ENCODE data around the gene LRRK1. TPM values are rescaled to one million over a fixed set of nuclear protein-coding genes. Genes with fewer than 3 reads are reported as not detected.

The LRRK1 gene, protein sequence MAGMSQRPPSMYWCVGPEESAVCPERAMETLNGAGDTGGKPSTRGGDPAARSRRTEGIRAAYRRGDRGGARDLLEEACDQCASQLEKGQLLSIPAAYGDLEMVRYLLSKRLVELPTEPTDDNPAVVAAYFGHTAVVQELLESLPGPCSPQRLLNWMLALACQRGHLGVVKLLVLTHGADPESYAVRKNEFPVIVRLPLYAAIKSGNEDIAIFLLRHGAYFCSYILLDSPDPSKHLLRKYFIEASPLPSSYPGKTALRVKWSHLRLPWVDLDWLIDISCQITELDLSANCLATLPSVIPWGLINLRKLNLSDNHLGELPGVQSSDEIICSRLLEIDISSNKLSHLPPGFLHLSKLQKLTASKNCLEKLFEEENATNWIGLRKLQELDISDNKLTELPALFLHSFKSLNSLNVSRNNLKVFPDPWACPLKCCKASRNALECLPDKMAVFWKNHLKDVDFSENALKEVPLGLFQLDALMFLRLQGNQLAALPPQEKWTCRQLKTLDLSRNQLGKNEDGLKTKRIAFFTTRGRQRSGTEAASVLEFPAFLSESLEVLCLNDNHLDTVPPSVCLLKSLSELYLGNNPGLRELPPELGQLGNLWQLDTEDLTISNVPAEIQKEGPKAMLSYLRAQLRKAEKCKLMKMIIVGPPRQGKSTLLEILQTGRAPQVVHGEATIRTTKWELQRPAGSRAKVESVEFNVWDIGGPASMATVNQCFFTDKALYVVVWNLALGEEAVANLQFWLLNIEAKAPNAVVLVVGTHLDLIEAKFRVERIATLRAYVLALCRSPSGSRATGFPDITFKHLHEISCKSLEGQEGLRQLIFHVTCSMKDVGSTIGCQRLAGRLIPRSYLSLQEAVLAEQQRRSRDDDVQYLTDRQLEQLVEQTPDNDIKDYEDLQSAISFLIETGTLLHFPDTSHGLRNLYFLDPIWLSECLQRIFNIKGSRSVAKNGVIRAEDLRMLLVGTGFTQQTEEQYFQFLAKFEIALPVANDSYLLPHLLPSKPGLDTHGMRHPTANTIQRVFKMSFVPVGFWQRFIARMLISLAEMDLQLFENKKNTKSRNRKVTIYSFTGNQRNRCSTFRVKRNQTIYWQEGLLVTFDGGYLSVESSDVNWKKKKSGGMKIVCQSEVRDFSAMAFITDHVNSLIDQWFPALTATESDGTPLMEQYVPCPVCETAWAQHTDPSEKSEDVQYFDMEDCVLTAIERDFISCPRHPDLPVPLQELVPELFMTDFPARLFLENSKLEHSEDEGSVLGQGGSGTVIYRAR (N-terminal part only)
- 0.90 TPM for polyA plus RNA-seq (2013, experiment 1 of 2)
- polyA plus RNA-seq (2013, experiment 2 of 2) = 1.6 TPM

- under 1% methylated on average over 87 of the region's 87 CpGs for WGBS
- no peaks in the 10 kb centered on the region for H3K9me3 ChIP-seq (ENCODE audit: insufficient read depth, low read depth, low read length)
- no peak within 1 kb of the TSS for H3K27ac ChIP-seq (ENCODE audit: low read depth, low read length)
- H3K4me3 ChIP-seq (ENCODE audit: low read length) = peak within 1 kb of the TSS; percentile 51
- H3K4me1 ChIP-seq (ENCODE audit: insufficient read depth, low read length) = no peaks in the 10 kb centered on the region
- H3K9ac ChIP-seq (ENCODE audit: low read depth, low read length) = no peak within 1 kb of the TSS; the same call in 1 of the 2 replicates
- H3K36me3 ChIP-seq (ENCODE audit: insufficient read depth, low read length) = no peaks in the 10 kb centered on the region
- H3K27me3 ChIP-seq (ENCODE audit: insufficient read depth, low read length) = peaks cover 71% of the 10 kb centered on the region
Observed at GRCh38 chr15:100918690-100919480, at the start of gene LRRK1. TSS of gene LRRK1 (plus strand) at chr15:100919357. CDS start at chr15:100924633, 5,276 bp downstream.

- H3K27ac ChIP-seq (ENCODE audit: low read depth, low read length) = no peak overlapping the region
- no peaks in the 10 kb centered on the region for H3K36me3 ChIP-seq (ENCODE audit: insufficient read depth, low read length)
- no peaks in the 10 kb centered on the region for H3K9me3 ChIP-seq (ENCODE audit: insufficient read depth, low read depth, low read length)
- no peak overlapping the region for H3K9ac ChIP-seq (ENCODE audit: low read depth, low read length)
- H3K27me3 ChIP-seq (ENCODE audit: insufficient read depth, low read length) = peaks cover 37% of the 10 kb centered on the region
- no peak overlapping the region for H3K4me3 ChIP-seq (ENCODE audit: low read length)
- no peaks in the 10 kb centered on the region for H3K4me1 ChIP-seq (ENCODE audit: insufficient read depth, low read length)
- WGBS = 49% methylated on average over 2 of the region's 2 CpGs
Observed at GRCh38 chr15:100873029-100873677, 46.0 kb upstream of the LRRK1 start.

DNA sequence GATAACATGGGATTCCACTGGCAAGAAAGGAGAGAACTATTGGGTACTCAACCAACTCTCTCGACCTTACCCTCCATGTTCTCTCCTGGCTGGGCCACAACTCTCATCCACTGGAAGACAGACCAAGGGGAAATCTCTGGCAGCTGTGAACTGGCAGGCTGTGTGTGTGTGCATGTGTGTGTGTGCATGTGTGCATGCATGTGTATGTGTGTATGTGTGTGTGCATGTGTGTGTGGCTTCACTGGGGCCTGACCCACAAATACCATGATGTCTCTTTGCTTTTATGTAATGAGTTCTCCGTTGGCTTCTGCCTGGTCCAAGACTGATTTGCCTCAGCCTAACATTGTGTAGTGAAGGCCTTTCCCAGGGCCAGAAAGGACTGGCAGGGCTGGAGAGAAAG, 43.7 kb upstream of the LRRK1 start:
- 82% methylated on average over 2 of the region's 2 CpGs for WGBS
- Histone ChIP-seq H3K27me3 (ENCODE audit: insufficient read depth, low read length) (peaks cover 60% of the 10 kb centered on the region), H3K9me3 (ENCODE audit: insufficient read depth, low read depth, low read length) (no peaks in the 10 kb centered on the region), H3K27ac (ENCODE audit: low read depth, low read length) (no peak overlapping the region), H3K9ac (ENCODE audit: low read depth, low read length) (no peak overlapping the region), H3K4me3 (ENCODE audit: low read length) (no peak overlapping the region), H3K36me3 (ENCODE audit: insufficient read depth, low read length) (no peaks in the 10 kb centered on the region), H3K4me1 (ENCODE audit: insufficient read depth, low read length) (peaks cover 7% of the 10 kb centered on the region; the same call in 1 of the 2 replicates)

DNA sequence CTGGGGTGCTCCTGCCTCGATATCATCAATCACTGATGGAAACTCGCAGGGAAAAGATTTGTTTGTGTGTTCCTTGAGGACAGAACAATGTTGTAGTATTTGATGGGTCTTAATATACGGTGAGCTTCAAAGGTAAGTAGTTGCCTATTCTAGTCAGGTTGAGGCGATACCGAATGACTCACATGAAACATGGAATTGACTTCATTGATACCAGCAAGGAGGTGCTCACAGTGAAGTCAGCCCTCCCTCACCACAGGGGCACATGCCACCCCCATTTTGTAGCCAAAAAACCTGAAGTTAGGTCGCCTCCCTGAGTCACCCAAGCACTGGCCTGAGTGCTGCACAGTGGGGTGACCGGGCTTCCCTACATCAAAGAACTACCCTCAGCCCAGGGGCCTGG, 43.2 kb upstream of the LRRK1 start:
- no peak overlapping the region for H3K9ac ChIP-seq (ENCODE audit: low read depth, low read length)
- no peaks in the 10 kb centered on the region for H3K9me3 ChIP-seq (ENCODE audit: insufficient read depth, low read depth, low read length)
- peaks cover 65% of the 10 kb centered on the region for H3K27me3 ChIP-seq (ENCODE audit: insufficient read depth, low read length)
- no peaks in the 10 kb centered on the region for H3K36me3 ChIP-seq (ENCODE audit: insufficient read depth, low read length)
- H3K4me3 ChIP-seq (ENCODE audit: low read length) = no peak overlapping the region
- no peak overlapping the region for H3K27ac ChIP-seq (ENCODE audit: low read depth, low read length)
- peaks cover 7% of the 10 kb centered on the region; the same call in 1 of the 2 replicates for H3K4me1 ChIP-seq (ENCODE audit: insufficient read depth, low read length)
- 92% methylated on average over 7 of the region's 7 CpGs for WGBS

DNA sequence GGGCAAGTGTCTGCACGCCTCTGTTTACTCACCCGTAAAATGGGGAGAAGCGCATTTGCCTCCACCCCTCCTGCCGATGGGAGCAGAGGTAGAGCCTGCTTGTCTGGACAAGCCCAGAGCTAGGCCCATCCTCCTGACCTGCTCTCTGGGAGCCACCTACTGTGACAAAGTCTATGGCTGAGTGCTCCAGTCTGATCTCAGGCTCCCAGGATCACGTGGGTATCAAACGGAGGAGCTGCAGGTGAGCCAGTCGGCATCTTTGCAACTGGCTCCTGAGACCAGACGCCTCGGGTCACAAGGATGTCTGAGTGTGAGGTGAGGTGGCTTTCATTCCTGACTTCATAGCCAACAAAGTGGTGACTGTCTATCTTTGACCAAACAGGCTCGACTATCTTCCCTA, 41.6 kb upstream of the LRRK1 start:
- WGBS = 83% methylated on average over 10 of the region's 10 CpGs
- H3K27me3 ChIP-seq (ENCODE audit: insufficient read depth, low read length) = peaks cover 81% of the 10 kb centered on the region
- H3K36me3 ChIP-seq (ENCODE audit: insufficient read depth, low read length) = no peaks in the 10 kb centered on the region
- H3K4me1 ChIP-seq (ENCODE audit: insufficient read depth, low read length) = peaks cover 7% of the 10 kb centered on the region; the same call in 1 of the 2 replicates
- no peak overlapping the region for H3K4me3 ChIP-seq (ENCODE audit: low read length)
- H3K9me3 ChIP-seq (ENCODE audit: insufficient read depth, low read depth, low read length) = no peaks in the 10 kb centered on the region
- H3K27ac ChIP-seq (ENCODE audit: low read depth, low read length) = no peak overlapping the region
- no peak overlapping the region for H3K9ac ChIP-seq (ENCODE audit: low read depth, low read length)

DNA sequence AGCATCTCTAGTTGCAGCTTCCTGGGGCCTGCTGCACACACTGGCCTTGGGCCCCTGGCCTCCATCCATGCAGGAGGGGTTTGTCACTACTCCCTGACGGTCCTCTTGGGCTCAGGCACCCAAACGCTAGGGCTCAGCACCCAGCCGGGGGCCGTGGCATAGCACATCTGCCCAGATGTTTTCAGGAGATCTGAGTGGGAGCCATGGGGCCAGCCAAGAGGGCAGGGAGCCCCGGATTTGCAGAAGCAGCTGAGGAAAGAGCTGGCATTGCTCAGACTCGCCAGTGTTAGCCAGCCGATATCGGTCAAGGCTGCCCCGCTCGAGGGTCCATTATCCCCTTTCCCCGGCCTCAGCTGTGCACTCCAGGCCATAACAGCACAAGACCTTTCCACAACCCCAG, 41.0 kb upstream of the LRRK1 start:
- peaks cover 87% of the 10 kb centered on the region for H3K27me3 ChIP-seq (ENCODE audit: insufficient read depth, low read length)
- WGBS = 78% methylated on average over 11 of the region's 11 CpGs

GRCh38 chr15:100878648-100879047, 40.5 kb upstream of the LRRK1 start:
- 9% methylated on average over 11 of the region's 12 CpGs for WGBS
- no peak overlapping the region for H3K27ac ChIP-seq (ENCODE audit: low read depth, low read length)
- H3K36me3 ChIP-seq (ENCODE audit: insufficient read depth, low read length) = no peaks in the 10 kb centered on the region
- H3K9me3 ChIP-seq (ENCODE audit: insufficient read depth, low read depth, low read length) = no peaks in the 10 kb centered on the region
- peak overlapping the region; percentile 31; the same call in 1 of the 2 replicates for H3K9ac ChIP-seq (ENCODE audit: low read depth, low read length)
- H3K27me3 ChIP-seq (ENCODE audit: insufficient read depth, low read length) = peaks cover 92% of the 10 kb centered on the region
- peaks cover 7% of the 10 kb centered on the region; the same call in 1 of the 2 replicates for H3K4me1 ChIP-seq (ENCODE audit: insufficient read depth, low read length)
- H3K4me3 ChIP-seq (ENCODE audit: low read length) = peak overlapping the region; percentile 60

More for the DNA sequence above, 41.0 kb upstream of the LRRK1 start:
- Histone ChIP-seq H3K4me3 (ENCODE audit: low read length) (peak overlapping the region; percentile 60; the same call in 1 of the 2 replicates), H3K9ac (ENCODE audit: low read depth, low read length) (no peak overlapping the region), H3K27ac (ENCODE audit: low read depth, low read length) (no peak overlapping the region), H3K4me1 (ENCODE audit: insufficient read depth, low read length) (peaks cover 7% of the 10 kb centered on the region; the same call in 1 of the 2 replicates), H3K36me3 (ENCODE audit: insufficient read depth, low read length) (no peaks in the 10 kb centered on the region), H3K9me3 (ENCODE audit: insufficient read depth, low read depth, low read length) (no peaks in the 10 kb centered on the region)

DNA sequence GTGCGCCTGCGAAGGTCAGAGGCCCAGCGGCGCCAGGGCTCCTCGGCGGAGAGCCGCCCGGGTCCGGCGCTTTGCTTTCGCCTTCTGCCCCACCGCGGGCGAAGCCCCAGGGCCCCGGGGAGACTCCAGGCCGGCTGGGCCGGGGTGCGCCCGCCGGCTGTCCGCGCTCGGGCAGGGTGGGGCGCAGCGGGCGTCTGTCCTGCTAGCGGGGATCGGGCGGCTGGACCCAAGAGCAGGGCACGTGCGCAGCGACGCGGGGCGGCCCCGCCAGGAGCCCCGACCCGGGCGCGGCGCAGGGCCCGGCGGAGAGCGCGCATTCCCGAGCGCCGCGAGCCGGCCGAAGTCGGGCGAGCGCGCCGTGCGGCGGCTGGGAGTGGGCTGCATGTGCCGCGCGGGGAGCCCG, 40.1 kb upstream of the LRRK1 start:
- WGBS = 1% methylated on average over 62 of the region's 62 CpGs
- no peak overlapping the region for H3K27ac ChIP-seq (ENCODE audit: low read depth, low read length)
- H3K9ac ChIP-seq (ENCODE audit: low read depth, low read length) = peak overlapping the region; percentile 31; the same call in 1 of the 2 replicates
- H3K4me1 ChIP-seq (ENCODE audit: insufficient read depth, low read length) = peaks cover 7% of the 10 kb centered on the region; the same call in 1 of the 2 replicates
- H3K36me3 ChIP-seq (ENCODE audit: insufficient read depth, low read length) = no peaks in the 10 kb centered on the region
- peak overlapping the region; percentile 60 for H3K4me3 ChIP-seq (ENCODE audit: low read length)
- H3K27me3 ChIP-seq (ENCODE audit: insufficient read depth, low read length) = peaks cover 92% of the 10 kb centered on the region
- no peaks in the 10 kb centered on the region for H3K9me3 ChIP-seq (ENCODE audit: insufficient read depth, low read depth, low read length)

- Histone ChIP-seq H3K36me3 (ENCODE audit: insufficient read depth, low read length) (no peaks in the 10 kb centered on the region), H3K9me3 (ENCODE audit: insufficient read depth, low read depth, low read length) (no peaks in the 10 kb centered on the region), H3K4me3 (ENCODE audit: low read length) (peak within 1 kb of the TSS; percentile 60), H3K4me1 (ENCODE audit: insufficient read depth, low read length) (peaks cover 7% of the 10 kb centered on the region; the same call in 1 of the 2 replicates), H3K27me3 (ENCODE audit: insufficient read depth, low read length) (peaks cover 92% of the 10 kb centered on the region), H3K9ac (ENCODE audit: low read depth, low read length) (peak within 1 kb of the TSS; percentile 39; the same call in 1 of the 2 replicates), H3K27ac (ENCODE audit: low read depth, low read length) (no peak within 1 kb of the TSS)
- under 1% methylated on average over 93 of the region's 93 CpGs for WGBS
Observed at GRCh38 chr15:100879464-100880138, 39.6 kb upstream of the LRRK1 start, which contains the start of gene ALDH1A3. TSS of gene ALDH1A3 (plus strand) at chr15:100879831. CDS start at chr15:100879908, 77 bp downstream.
